NCI-H345 treated with DMSO at 0.1 percent for 48 hours (cell line): ENCODE data around the gene TEAD1.

ENCODE experiments used
- DNase-seq: peaks from one replicate; lab custom pipeline; 2025; ENCODE audit not compliant: unreplicated experiment; lab: John Stamatoyannopoulos, UW

Gene TEAD1

DNA sequence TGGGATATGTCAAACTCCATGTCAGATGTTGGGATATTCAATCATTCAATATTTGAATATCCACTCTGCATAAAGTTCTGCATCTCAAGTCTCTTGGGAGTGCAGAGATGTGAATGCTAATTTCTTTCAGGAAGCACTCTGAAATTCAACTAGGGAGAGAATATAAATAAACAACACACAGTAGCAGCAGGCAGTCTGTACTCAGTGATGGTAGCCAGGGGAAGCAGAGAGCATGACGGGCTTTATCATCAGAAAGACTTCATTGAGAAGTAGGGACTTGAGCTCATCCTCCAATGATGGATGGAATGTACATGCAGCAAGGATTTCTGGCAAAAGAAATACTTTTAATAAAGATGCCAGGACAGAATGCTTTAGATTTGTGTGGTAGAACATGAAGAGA lies 9.8 kb upstream of the TEAD1 start:
- no peak for DNase-seq

DNA sequence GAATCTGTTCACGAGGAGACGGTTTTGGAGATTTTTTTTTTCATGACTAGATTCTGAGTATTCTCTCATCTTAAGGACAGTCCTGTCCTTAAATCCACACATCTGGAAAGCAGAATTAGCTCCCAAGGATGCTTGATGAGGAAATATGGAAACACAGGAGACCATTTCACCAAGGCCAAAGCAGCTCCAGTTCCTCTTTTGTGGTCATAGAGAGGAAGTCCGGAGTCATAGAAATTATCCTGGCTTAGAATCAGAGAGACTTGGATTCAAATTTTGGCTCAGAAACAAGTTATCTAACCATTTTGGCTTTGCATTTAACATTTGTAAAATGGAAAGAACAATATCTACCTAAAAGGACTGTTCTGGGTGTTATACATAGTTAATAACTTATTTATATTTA lies 7.3 kb upstream of the TEAD1 start:
- DNase-seq = no peak

DNA sequence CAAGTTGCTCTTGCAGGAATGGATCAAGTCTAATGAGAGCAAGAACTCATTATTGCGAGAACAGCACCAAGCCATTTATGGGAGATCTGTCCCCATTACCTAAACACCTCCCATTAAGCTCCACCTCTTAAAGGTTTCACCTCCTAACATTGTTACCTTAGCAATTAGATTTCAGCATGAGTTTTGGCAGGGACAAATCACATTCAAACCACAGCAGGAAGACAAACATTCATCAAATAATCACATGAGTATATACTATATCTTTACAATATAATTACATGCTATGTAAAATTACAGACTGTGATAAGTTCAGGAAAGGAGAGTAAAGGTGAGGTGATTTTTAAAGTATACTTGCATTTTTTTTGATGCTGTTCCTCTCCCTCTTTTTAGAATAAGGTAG lies 6.6 kb upstream of the TEAD1 start:
- no peak for DNase-seq

DNA sequence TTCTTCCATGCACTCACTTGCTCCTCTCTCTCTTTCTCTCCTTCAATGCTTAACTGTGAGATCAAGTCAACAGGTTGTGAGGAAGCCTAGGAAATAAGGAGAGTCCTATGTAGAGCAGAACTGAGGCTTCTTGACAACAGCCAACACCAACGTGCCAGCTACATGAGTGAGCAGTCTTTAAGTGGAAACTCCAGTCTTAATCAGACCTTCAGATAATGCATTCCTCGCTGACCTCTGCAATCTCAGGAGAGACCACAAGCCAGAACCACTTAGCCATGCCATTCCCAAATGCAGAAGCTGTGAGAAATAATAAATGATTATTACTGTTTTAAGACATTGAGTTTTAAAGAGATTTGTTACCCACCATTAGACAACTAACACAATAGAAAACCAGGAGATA lies 6.1 kb upstream of the TEAD1 start:
- DNase-seq = no peak

DNA sequence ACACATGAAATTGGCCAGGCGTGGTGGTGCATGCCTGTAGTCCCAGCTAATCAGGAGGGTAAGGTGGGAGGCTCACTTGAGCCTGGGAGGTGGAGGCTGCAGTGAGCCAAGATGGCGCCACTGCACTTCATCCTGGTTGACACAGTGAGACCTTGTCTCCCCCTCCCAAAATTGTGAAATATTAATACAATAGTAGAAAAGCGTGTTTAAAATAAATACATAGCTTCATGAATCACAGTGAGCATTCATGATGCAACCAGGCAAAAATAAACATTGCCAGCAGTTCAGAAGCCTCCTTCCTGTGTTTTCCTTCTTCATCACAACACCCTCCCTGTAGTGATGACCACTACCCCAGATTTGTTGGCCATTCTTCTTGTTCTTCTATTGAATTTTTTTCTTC lies 4.3 kb upstream of the TEAD1 start:
- DNase-seq = no peak

DNA sequence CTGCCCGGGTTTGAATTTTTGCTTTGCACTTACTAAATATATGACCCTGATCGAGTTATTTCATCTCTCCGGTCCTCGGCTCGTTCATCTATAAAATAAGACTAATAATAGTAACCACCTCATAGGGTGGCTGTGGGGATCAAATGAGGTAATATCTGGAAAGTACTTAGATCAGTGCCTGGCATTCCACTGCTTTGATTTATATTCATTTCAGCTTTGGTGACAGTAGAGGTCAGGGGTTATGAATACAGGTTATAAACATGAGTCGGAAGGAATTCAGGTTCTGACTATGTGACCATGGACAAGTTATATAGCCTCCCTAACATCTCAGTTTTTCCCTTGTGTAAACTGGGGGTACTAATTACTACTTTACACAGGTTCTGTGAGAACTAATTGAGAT lies 2.9 kb upstream of the TEAD1 start:
- no peak for DNase-seq

DNA sequence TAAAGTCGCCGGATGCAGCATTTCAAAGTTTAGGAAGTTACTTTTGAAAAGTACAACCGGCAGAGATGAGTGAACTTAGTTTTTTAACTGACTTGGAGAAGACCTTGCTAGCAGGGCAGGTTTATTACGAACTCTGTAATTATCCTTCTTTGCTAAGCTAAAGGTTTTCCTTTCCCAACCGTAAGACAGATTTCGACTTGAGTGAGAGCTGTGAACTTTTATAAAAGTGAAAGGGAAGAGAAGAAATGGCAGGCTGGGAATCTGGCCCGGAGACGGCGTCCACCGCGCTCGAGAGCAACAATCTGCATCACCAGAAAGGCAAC lies 659 bp upstream of the TEAD1 start:
- DNase-seq = no peak

DNA sequence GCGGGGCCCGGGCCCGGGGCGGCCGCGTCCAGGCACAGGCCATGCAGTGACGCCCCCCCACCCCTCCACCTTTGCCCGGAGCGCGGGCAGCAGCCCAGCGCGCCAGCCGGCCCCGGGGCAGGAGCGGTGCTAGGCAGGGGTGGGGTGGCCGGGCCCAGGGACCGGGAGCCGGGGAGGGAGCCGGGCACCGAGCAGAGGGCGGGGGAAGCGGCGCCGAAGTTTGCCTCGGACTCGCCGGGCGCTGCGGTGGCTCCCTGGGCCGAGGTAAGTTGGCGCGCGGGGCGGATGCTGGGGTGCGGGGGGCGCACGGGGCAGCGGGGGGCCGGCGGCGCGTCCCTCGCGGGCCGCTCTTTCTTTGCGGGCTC lies 332 bp downstream of the TEAD1 start:
- no peak for DNase-seq

DNA sequence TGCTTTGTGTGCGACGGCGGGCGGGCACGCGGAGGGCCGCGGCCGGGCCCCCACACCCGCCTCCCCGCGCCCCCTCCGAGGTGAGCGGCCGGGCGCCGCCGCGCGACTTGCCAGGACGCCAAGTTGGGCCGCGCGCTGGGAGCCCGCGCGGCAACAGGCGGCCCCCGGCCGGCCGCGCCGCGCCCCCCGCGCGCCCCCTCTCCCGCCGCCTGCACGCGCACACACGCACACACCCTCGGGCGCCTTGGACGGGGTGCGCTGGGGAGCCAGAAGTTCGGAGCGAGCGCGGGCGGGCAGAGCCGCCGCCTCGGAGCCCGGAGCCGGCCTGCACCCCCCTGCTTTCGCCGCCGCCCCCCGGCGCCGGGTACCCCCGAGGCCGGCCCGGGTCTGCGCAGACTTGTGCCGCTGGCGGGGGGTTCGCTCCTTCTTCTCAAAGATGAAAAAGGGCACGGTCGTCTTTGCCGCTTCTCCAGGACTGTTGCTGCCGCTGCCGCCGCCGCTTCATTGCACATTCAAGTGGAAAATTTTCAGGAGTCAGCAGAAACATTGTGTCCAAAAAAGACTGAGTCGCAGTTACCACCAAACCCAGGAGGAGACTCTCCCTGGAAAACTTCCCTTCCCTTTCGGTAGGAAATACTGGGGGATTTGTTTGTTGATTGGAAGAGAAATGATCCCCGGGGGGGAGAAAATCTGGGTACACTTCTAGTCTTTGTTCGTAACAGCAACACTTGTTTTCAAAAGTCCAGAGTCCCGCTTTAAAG lies 895 bp downstream of the TEAD1 start:
- DNase-seq = peak; percentile 19

DNA sequence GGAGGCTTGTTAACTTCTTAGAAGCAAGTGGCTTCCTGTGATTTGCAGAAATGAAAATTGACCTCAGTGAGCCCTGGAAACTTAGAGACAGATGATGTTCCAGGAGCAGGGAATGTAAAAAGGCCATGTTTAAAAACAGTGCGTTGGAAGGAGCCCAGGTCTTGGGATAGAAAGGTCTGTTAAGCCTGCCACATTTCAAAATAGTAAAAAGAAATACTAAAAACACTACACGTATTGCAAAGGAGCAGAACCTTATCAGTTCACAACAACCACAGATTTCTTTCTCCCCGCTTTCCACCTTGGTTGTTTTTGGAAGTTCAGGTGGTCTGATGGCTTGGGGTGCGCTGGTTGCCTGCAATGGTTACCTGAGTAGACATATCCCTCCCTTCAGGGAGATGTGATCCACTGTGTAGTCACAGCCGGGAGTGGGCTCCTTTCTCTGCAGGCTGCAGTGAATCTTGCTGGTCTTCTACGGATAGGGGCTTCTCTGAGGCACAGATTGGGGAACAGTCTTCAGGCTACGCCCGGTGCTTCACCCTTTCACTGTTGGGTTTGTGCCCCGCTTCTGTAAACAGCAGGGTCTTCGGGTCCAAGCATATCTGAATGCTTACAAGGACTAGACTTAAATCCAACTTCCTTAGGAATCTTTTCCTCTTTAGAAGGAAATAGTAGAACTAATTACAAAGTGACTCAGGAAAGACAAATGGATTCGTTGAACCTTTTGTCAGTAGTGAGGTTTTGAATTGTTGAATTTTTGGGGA lies 1.9 kb downstream of the TEAD1 start:
- DNase-seq = no peak

DNA sequence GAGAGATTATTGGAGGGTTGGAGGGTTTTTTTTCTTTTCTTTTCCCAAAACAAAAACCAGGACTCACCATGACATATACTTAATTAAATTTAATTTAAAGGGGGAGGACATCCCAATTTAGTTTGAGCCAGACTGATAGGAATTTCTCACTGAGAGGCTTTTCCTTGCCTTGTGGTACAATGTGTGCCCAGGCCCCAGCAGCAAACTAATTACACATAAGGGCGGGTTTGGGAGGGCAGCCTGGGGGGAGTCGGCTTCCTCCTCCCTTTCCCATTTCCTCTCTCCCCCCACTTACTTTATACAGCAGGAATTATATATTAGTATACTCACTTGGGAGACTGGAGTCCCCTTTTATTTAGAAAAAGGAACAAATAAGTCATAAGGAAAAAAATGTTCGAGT lies 2.9 kb downstream of the TEAD1 start:
- DNase-seq = no peak

DNA sequence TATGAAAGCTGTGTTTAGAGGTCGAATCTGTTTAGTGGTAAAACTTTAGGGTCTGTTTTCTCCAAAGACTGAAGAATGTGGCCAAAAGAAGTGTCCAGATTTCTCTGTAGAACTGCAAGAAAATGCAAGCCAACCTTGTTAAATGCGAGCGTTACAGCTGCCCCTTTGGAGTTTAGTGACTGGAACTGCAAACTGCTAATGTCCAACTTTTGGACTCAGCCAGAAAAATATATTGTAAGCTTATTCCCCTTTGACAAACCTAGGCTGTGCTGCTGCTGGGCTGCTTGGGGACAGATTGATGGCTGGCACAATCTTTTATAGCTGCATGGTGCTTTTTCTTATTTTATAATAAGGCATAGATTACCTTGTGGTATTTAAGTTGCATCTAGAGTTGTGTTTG lies 3.9 kb downstream of the TEAD1 start:
- DNase-seq = no peak

DNA sequence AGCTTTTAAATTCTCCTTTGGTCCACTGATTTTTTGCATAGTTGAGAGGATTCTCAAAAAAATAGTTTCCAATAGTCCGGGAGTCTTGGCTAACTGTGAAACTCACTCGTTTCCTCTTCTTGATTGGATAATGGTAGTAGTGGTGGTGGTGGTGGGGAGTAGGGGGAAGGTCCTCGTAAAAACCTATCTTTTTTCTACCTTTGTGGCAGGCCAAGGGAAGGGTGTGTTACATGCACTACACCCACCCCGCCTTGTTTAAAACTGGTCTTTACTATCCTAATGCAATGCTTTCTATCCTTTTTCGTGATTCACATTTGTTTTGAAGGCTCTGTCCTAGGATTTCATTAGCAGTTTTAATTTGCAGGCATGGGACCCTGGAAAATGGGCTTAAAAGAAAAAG lies 4.8 kb downstream of the TEAD1 start:
- DNase-seq = no peak

DNA sequence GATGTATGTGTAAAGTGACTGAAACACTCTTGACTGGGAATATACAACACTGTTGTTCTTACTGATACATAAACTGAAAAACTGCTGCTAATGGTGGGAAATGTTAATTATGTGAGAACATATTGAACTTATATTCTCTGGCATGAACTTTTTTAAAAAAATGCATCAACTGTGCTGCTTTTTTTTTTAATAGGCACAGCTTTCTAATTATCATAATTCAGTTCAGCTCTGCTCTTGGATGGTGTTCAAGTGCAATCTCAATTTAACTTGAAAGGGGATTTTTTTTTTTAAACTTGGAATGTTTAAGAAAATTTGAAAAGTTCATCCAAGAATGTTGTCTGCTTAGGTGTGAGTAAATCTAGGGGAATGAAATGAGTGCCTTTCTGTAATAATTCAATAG lies 5.2 kb downstream of the TEAD1 start:
- no peak for DNase-seq

DNA sequence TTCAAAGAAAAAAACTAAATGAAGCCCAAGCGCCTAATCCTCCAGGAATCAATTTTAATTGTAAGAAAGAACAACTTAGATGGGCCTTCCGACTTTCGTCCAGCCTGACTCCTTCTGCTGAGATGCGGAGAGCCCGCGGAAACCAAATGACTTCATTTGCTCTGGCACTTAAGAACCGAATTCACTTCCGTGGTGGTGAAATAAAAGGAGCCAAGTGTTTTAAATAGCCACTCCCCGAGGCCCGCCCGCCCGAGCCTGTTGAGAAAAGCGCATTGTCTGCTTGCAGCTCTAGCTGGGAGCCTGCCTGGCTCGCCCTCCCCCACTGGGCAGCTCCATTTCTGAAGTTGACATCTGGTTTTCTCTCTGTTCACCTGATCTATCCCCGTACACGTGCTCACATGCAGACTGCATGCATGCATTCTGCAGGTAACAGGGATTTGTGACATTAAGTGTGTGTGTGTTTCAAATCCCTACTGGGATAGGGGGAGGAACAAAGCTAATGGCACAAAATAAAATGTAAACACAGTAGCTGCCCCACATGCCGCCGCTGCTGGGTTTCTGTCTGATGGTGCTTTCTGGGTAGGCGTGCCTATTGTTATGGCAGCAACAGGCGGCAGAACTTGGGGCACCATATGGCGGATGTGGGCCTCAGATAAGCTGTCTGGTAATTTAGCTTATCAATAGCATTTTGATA lies 6.2 kb downstream of the TEAD1 start:
- peak; percentile 83 for DNase-seq

DNA sequence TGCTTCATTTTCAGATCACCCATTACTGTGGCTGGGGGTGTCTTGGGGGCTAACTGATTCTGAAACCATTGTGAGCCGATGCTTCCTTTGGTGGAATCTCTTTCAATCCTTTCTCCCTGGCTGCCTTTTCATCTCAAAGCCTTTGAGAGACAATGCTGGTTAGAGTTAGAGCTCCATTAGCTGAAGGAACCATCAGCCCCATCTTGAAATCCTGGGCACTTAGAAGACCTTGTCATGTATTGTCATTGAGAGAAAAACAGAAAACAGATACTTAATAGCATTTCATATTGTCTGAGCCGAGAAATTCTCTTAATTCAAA lies 6.7 kb downstream of the TEAD1 start:
- DNase-seq = no peak

DNA sequence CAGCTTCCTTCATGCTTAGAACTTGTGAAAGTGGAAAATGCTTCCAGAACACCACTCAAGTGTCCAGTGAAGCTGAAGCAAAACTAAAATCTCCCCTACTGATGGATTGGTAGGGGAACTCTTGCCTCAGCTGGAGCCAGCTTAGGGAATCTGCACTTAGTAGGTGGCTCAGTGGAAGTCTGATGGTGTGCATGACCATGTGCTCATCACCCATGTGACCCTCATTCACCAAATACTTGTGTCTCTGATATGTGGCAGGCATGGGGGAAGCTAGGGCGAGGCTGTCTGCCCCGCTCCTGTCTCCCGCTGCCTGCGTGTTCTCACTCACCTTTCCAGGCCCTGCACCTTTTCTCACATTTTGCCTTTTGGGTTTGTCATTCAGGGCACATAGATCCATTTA lies 7.2 kb downstream of the TEAD1 start:
- no peak for DNase-seq

DNA sequence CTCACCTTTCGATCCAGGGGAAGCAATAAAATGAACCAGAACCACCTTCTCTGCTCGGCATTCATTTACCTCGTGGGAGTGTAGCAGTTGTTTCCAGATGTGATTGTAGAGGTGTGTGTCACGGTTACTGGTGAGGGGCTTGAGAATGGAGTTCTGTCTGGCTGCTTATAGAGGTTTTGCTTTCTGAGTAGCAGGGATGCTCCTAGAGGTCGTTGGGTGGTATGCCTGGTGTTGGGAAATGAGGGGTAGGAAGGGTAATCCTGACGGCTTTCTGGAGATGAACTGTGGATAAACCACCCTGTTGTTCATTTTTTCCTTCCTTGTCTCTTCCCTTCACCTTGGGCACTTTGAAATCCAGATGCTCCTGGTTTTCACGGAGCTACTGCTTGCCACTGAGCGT lies 8.1 kb downstream of the TEAD1 start:
- no peak for DNase-seq

DNA sequence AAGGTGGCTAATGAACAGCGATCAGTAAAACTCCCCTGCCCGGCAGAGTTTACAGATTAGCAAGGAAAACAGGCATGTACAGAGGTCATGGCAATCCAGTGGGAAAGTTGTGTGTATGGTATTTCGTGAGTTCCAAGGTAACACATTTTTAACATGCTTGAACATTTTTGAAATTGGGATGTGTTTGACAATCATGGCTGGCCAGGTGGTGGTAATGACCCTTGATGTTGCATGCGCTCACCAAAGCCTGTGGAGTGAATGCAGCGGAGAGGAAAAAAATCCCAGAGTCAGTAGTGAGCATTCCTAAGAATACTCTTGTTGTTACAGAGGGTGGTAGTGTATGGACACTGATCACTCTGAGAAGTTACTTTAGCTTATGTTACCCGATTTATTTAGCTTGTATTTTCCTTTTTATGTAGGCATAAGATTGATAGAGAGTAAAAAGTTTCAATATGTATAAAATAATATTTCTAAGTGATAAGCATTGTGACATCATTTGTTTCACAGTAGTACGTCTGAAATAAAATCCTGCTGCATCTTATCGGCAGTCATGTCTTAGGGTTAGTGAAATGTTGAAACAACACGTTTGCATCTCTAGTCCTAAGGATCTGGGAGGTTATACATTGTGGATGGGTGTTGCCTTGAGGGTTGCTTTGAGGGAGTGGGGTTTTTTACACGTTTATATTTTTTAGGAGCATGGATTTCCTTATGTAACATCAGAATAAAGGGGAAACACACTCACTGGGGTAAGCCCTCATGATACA lies 8.7 kb downstream of the TEAD1 start:
- no peak for DNase-seq

DNA sequence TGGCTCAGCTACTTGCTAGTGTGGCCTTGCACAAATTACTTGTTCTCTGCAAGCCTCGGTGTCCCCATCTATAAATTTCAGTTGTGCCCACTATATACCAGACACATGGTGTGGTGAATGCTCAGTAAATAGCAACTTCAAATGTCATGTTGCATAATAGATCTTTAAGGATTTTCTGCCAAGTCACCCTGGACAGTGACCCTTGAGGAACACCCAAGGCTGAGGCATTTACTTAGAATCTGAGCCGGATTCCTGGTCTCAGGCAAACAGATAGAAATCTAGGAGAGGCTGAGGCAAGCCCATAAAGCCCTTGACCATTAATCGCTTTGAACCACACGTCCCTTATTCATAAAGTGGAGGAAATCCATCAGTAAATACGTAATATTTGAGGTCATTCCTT lies 9.7 kb downstream of the TEAD1 start:
- no peak for DNase-seq

DNA sequence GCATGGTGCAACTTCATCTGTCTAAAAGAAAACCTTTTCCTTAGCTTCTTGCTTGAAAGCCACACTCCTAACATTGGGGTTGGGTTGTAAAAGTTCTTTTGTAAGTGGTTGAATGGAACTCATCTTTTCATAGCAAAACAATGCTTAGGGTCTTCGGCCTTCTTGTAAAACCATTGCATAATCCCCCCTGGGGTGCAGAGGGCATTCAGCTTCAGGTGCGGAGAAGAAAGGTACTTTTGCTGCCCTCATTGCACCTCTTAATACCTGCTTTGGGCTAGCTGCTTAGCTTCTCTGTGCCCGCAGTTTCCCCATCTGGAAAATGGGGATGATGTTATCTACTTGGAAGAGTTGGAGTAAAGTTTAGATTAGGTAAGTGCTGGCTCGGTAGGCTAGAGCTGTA lies 10.1 kb downstream of the TEAD1 start:
- DNase-seq = no peak

DNA sequence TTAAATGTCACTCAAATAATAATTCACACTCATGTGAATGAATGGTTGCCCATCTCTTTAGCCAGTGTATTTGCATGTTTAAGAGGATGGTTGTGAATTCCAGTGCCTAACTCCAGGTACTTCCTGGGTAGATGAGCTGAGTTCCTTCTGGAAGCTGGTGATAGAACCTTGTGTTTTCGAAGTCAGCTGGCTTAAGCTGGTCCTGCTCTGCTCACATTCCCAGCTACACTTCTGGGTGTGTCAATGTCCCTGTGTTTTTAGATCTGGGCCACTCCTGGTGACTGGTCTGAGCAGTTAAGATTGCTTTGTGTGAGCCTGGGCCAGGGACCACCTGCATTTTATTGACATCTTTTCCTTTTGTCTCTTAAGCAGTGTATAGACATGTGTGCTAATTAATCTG lies 10.6 kb downstream of the TEAD1 start:
- no peak for DNase-seq
